ENCODE results near the gene USP46. TPM values are rescaled to one million over a fixed set of nuclear protein-coding genes. Genes with fewer than 3 reads are reported as not detected.

Gene USP46, protein sequence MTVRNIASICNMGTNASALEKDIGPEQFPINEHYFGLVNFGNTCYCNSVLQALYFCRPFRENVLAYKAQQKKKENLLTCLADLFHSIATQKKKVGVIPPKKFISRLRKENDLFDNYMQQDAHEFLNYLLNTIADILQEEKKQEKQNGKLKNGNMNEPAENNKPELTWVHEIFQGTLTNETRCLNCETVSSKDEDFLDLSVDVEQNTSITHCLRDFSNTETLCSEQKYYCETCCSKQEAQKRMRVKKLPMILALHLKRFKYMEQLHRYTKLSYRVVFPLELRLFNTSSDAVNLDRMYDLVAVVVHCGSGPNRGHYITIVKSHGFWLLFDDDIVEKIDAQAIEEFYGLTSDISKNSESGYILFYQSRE
- total RNA-seq (10 to 100 TPM; 51.1 to 63.7 (median 59.5) TPM), polyA plus RNA-seq (12.6 TPM)
- long read RNA-seq, donor 1, full-length matches to known transcripts, result 55 of 72 reads
- long read RNA-seq, donor 1, partial matches to known transcripts, result 6 of 72 reads
- long read RNA-seq, donor 1, other reads (novel, unspliced or antisense), result 11 of 72 reads
- long read RNA-seq, donor 2, full-length matches to known transcripts, result 36 of 39 reads
- long read RNA-seq, donor 2, partial matches to known transcripts, result 1 of 39 reads
- long read RNA-seq, donor 2, other reads (novel, unspliced or antisense), result 2 of 39 reads
- long read RNA-seq, donor 3, full-length matches to known transcripts, result 94 of 119 reads
- long read RNA-seq, donor 3, partial matches to known transcripts, result 11 of 119 reads
- long read RNA-seq, donor 3, other reads (novel, unspliced or antisense), result 14 of 119 reads
- long read RNA-seq, donor 4, full-length matches to known transcripts, result 43 of 56 reads
- long read RNA-seq, donor 4, partial matches to known transcripts, result 5 of 56 reads
- long read RNA-seq, donor 4, other reads (novel, unspliced or antisense), result 8 of 56 reads

GRCh38 chr4:52659001-52659721 lies at the start of gene USP46:
USP46 (minus strand) TSS chr4:52659301; CDS start chr4:52659150, 151 bp downstream.
- H3K27ac ChIP-seq (ENCODE audit: low read length), result peak within 1 kb of the TSS; percentile 98
- peak within 1 kb of the TSS; percentile 97 for H3K4me3 ChIP-seq (ENCODE audit: low read length)
- WGBS, result under 1% methylated on average over 87 of the region's 94 CpGs
- ATAC-seq, result peak; percentile 95 to 96
- intact Hi-C loops (cut with DNase I), result loop anchor here in 1 of 4 donors (10.0 kb wide), 2 partner anchors 74 to 114 kb away; no protein-coding TSS in a partner anchor
- no peaks in the 10 kb centered on the region for H3K27me3 ChIP-seq (ENCODE audit: control insufficient read depth, insufficient read depth)
- peaks cover 8% of the 10 kb centered on the region for H3K4me1 ChIP-seq (ENCODE audit: control insufficient read depth, insufficient read depth, low read length)
- no peaks in the 10 kb centered on the region for H3K9me3 ChIP-seq (ENCODE audit: control insufficient read depth, low read length)
- peak; percentile 84 to 94 (median 94) for DNase-seq

GRCh38 chr4:52704661-52705060 lies 45.6 kb upstream of the USP46 start:
- Histone ChIP-seq H3K9me3 (ENCODE audit: control insufficient read depth, low read length) (no peaks in the 10 kb centered on the region), H3K27ac (ENCODE audit: low read length) (no peak overlapping the region), H3K27me3 (ENCODE audit: control insufficient read depth, insufficient read depth) (no peaks in the 10 kb centered on the region), H3K4me1 (ENCODE audit: control insufficient read depth, insufficient read depth, low read length) (no peaks in the 10 kb centered on the region), H3K4me3 (ENCODE audit: low read length) (no peak overlapping the region)
- no peak for ATAC-seq
- intact Hi-C loops (cut with DNase I), result no loop called here
- no peak for DNase-seq
- WGBS, result 59% methylated on average over 3 of the region's 3 CpGs

GRCh38 chr4:52704133-52704532 lies 45.0 kb upstream of the USP46 start:
- Histone ChIP-seq H3K4me1 (ENCODE audit: control insufficient read depth, insufficient read depth, low read length) (no peaks in the 10 kb centered on the region), H3K27ac (ENCODE audit: low read length) (no peak overlapping the region), H3K9me3 (ENCODE audit: control insufficient read depth, low read length) (no peaks in the 10 kb centered on the region), H3K4me3 (ENCODE audit: low read length) (no peak overlapping the region), H3K27me3 (ENCODE audit: control insufficient read depth, insufficient read depth) (no peaks in the 10 kb centered on the region)
- WGBS, result 40% methylated on average over 1 of the region's 1 CpG
- intact Hi-C loops (cut with DNase I), result no loop called here
- no peak for DNase-seq
- ATAC-seq, result no peak

GRCh38 chr4:52701207-52701606 lies 42.1 kb upstream of the USP46 start:
- intact Hi-C loops (cut with DNase I), result no loop called here
- Histone ChIP-seq H3K9me3 (ENCODE audit: control insufficient read depth, low read length) (no peaks in the 10 kb centered on the region), H3K4me3 (ENCODE audit: low read length) (no peak overlapping the region), H3K27ac (ENCODE audit: low read length) (no peak overlapping the region), H3K4me1 (ENCODE audit: control insufficient read depth, insufficient read depth, low read length) (no peaks in the 10 kb centered on the region), H3K27me3 (ENCODE audit: control insufficient read depth, insufficient read depth) (no peaks in the 10 kb centered on the region)
- WGBS, result 93% methylated on average over 3 of the region's 3 CpGs
- no peak for ATAC-seq
- no peak for DNase-seq

GRCh38 chr4:52694936-52695335 lies 35.8 kb upstream of the USP46 start:
- H3K4me1 ChIP-seq (ENCODE audit: control insufficient read depth, insufficient read depth, low read length), result no peaks in the 10 kb centered on the region
- no peaks in the 10 kb centered on the region for H3K9me3 ChIP-seq (ENCODE audit: control insufficient read depth, low read length)
- no peak overlapping the region for H3K4me3 ChIP-seq (ENCODE audit: low read length)
- no peaks in the 10 kb centered on the region for H3K27me3 ChIP-seq (ENCODE audit: control insufficient read depth, insufficient read depth)
- no peak for ATAC-seq
- DNase-seq, result no peak
- no peak overlapping the region for H3K27ac ChIP-seq (ENCODE audit: low read length)
- intact Hi-C loops (cut with DNase I), result no loop called here
- WGBS, result 82% methylated on average over 2 of the region's 2 CpGs

GRCh38 chr4:52693492-52693891 lies 34.4 kb upstream of the USP46 start:
- ATAC-seq, result no peak
- DNase-seq, result no peak
- H3K27ac ChIP-seq (ENCODE audit: low read length), result no peak overlapping the region
- intact Hi-C loops (cut with DNase I), result no loop called here
- no peaks in the 10 kb centered on the region for H3K4me1 ChIP-seq (ENCODE audit: control insufficient read depth, insufficient read depth, low read length)
- H3K4me3 ChIP-seq (ENCODE audit: low read length), result no peak overlapping the region
- no peaks in the 10 kb centered on the region for H3K27me3 ChIP-seq (ENCODE audit: control insufficient read depth, insufficient read depth)
- H3K9me3 ChIP-seq (ENCODE audit: control insufficient read depth, low read length), result no peaks in the 10 kb centered on the region

DNA sequence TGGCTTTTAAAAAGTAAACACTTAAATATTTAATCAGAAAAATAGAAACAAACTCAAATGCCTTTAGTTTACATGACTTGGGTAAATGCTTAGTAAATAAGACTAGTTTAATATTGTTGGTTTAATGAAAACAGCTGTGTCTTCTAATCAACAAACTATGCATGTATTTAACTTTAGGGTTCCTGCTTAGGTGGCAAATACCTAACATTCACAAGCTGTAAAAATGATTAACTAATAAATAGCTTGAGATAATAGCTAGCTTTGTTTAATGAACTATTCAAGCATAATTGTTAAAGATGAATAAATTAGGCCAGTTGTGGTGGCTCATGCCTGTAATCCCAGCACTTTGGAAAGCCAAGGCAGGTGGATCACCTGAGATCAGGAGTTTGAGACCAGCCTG lies 30.0 kb upstream of the USP46 start:
- Histone ChIP-seq H3K9me3 (ENCODE audit: control insufficient read depth, low read length) (no peaks in the 10 kb centered on the region), H3K4me3 (ENCODE audit: low read length) (no peak overlapping the region), H3K4me1 (ENCODE audit: control insufficient read depth, insufficient read depth, low read length) (no peaks in the 10 kb centered on the region), H3K27me3 (ENCODE audit: control insufficient read depth, insufficient read depth) (no peaks in the 10 kb centered on the region), H3K27ac (ENCODE audit: low read length) (no peak overlapping the region)
- DNase-seq (no peak), ATAC-seq (no peak)
- intact Hi-C loops (cut with DNase I), result no loop called here

DNA sequence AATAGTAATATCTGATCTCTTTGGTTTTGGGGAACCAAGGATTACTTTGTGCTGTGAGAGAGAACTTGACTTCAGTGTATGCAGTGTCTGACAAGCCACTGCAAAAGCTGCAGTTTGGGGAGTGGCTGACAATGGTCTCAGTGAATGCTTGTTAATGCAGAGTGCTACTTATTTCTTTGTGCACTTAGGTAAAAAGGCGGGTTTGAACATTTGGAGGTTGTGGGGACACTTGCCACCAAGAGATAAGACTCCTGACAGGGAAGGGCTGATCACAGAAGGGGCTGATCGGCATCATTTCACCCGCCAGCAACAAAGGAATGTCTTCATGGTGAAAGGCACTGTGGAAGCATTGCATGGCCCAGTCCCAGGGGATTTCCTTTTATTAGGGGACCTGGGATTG lies 28.6 kb upstream of the USP46 start:
- WGBS, result 88% methylated on average over 3 of the region's 3 CpGs
- Histone ChIP-seq H3K4me3 (ENCODE audit: low read length) (no peak overlapping the region), H3K27me3 (ENCODE audit: control insufficient read depth, insufficient read depth) (no peaks in the 10 kb centered on the region), H3K4me1 (ENCODE audit: control insufficient read depth, insufficient read depth, low read length) (no peaks in the 10 kb centered on the region), H3K9me3 (ENCODE audit: control insufficient read depth, low read length) (no peaks in the 10 kb centered on the region), H3K27ac (ENCODE audit: low read length) (no peak overlapping the region)
- DNase-seq (no peak), ATAC-seq (no peak)
- intact Hi-C loops (cut with DNase I), result no loop called here

DNA sequence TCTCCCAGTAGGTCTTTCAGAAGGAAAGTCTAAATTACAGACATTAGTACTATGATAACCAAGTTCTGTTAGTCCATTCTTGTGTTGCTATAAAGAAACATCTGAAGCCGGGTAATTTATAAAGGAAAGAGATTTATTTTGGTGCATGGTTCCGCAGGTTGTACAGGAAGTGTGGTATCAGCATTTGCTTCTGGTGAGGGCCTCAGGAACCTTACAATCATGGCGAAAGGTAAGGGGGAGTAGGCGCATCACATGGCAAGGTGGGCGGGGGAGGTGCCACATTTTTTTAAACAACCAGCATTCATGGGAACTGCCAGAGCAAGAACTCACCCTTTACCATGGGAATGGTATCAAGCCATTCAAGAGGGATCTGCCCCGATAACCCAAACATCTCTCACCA lies 26.2 kb upstream of the USP46 start:
- no peak for ATAC-seq

DNA sequence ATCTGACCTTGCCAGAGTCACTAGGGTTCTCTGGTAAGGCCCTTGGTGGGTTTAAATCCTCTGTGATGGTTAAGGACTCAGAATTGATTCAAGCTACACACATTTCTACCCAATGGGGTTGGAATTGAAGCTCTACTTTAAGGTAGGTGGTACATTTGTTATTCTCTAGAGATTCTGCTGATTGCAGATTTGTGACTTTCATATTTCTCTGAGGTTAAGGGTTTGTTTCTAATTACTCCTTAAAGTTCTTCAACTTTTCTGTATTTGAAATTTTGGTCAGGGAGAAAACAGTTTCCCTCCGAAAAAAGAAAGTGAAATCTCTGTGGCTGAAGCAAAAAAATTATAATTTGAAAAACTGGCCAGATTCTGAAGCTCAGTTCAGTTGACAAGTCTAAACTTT lies 25.8 kb upstream of the USP46 start:
- intact Hi-C loops (cut with DNase I), result no loop called here
- Histone ChIP-seq H3K4me1 (ENCODE audit: control insufficient read depth, insufficient read depth, low read length) (no peaks in the 10 kb centered on the region), H3K27ac (ENCODE audit: low read length) (no peak overlapping the region), H3K4me3 (ENCODE audit: low read length) (no peak overlapping the region), H3K27me3 (ENCODE audit: control insufficient read depth, insufficient read depth) (no peaks in the 10 kb centered on the region), H3K9me3 (ENCODE audit: control insufficient read depth, low read length) (no peaks in the 10 kb centered on the region)
- WGBS, result 90% methylated on average over 1 of the region's 1 CpG
- no peak for DNase-seq
- ATAC-seq, result no peak

More for the DNA sequence above, 26.2 kb upstream of the USP46 start:
- H3K27me3 ChIP-seq (ENCODE audit: control insufficient read depth, insufficient read depth), result no peaks in the 10 kb centered on the region
- intact Hi-C loops (cut with DNase I), result no loop called here
- H3K4me3 ChIP-seq (ENCODE audit: low read length), result no peak overlapping the region
- H3K27ac ChIP-seq (ENCODE audit: low read length), result no peak overlapping the region
- no peaks in the 10 kb centered on the region for H3K9me3 ChIP-seq (ENCODE audit: control insufficient read depth, low read length)
- DNase-seq, result no peak
- H3K4me1 ChIP-seq (ENCODE audit: control insufficient read depth, insufficient read depth, low read length), result no peaks in the 10 kb centered on the region
- WGBS, result 92% methylated on average over 6 of the region's 6 CpGs

- DNase-seq, result no peak
- no peak overlapping the region for H3K27ac ChIP-seq (ENCODE audit: low read length)
- intact Hi-C loops (cut with DNase I), result no loop called here
- H3K4me3 ChIP-seq (ENCODE audit: low read length), result no peak overlapping the region
- H3K4me1 ChIP-seq (ENCODE audit: control insufficient read depth, insufficient read depth, low read length), result no peaks in the 10 kb centered on the region
- H3K9me3 ChIP-seq (ENCODE audit: control insufficient read depth, low read length), result no peaks in the 10 kb centered on the region
- H3K27me3 ChIP-seq (ENCODE audit: control insufficient read depth, insufficient read depth), result no peaks in the 10 kb centered on the region
- 63% methylated on average over 2 of the region's 2 CpGs for WGBS
- no peak for ATAC-seq
Measured at GRCh38 chr4:52680381-52680780, 21.3 kb upstream of the USP46 start.

All from right cardiac atrium (tissue), 5 donors.